Vagina (tissue), 2 donors: ENCODE measurements around the gene E2F1.
A peak's percentile ranks its signal among the peaks of the same experiment; 100 is the strongest.

Experiments
- CTCF ChIP-seq, 3 experiments: fragments of 450-650 bp in 2 of 3; fragments of 200-600 bp in 1 of 3; sonication (generic) in 1 of 3; IDR thresholded peaks; one replicate each; pipeline ENCODE4 v1.5.1; 2017 to 2019; ENCODE audit warnings: antibody characterized with exemption in 3 of 3, mild to moderate bottlenecking in 2 of 3, moderate library complexity in 2 of 3
- POLR2AphosphoS5 ChIP-seq, 2 donors: sonication (generic); formaldehyde crosslinking; IDR thresholded peaks; one replicate each; pipeline ENCODE4 v1.9.0; 2017; ENCODE audit warnings: antibody characterized with exemption in 2 of 2, mild to moderate bottlenecking in 2 of 2, low read depth in 1 of 2; ENCODE audit not compliant: insufficient read depth in 1 of 2

GRCh38 chr20:33693741-33694638, 7.8 kb upstream of the E2F1 start:
- TF ChIP-seq CTCF (IDR thresholded peaks at IDR 0.05) (no peak), POLR2AphosphoS5 (IDR thresholded peaks at IDR 0.05; ENCODE audit: insufficient read depth in 1 of 2, low read depth in 1 of 2) (peak in 1 of 2 donors; percentile 23)
